Kidney (tissue), 14 donors: Measurements from ENCODE around the gene TNS3. TPM values are rescaled to one million over a fixed set of nuclear protein-coding genes. Genes with fewer than 3 reads are reported as not detected.
"Not testable (repeated sequence)": the region's sequence is repeated elsewhere in the genome, so short reads cannot be mapped to it uniquely, and the experiment has no call there.

Source experiments
- DNase-seq, 5 donors: peaks; one replicate each; pipeline ENCODE4 v3.0.0-alpha.2; 2013 to 2020
- FAIRE-seq: peaks from 2 replicates; lab custom pipeline; 2012; peaks lifted over from hg19 to GRCh38; lab: Jason Lieb, UNC
- H3K27ac ChIP-seq, 2 donors: one replicate each; pipeline ENCODE4 v1.7.0; 2013; ENCODE audit warnings: low read depth in 2 of 2, low read length in 2 of 2, inconsistent platforms in 1 of 2
- H3K27me3 ChIP-seq: one replicate; pipeline ENCODE4 v1.7.1; 2013; ENCODE audit warnings: low read length, inconsistent platforms; ENCODE audit not compliant: control insufficient read depth, insufficient read depth
- H3K36me3 ChIP-seq, 3 donors: one replicate each; pipeline versions ENCODE4 v1.7.0 to v1.7.1; 2013; ENCODE audit warnings: low read length in 3 of 3, control low read depth in 1 of 3, inconsistent platforms in 1 of 3; ENCODE audit not compliant: insufficient read depth in 3 of 3, control insufficient read depth in 2 of 3
- H3K4me1 ChIP-seq, 3 donors: one replicate each; pipeline versions ENCODE4 v1.7.0 to v1.7.1; 2013; ENCODE audit warnings: low read length in 3 of 3, inconsistent platforms in 1 of 3, low read depth in 1 of 3; ENCODE audit not compliant: control insufficient read depth in 2 of 3, insufficient read depth in 2 of 3
- H3K4me3 ChIP-seq, 3 donors: one replicate each; pipeline versions ENCODE4 v1.7.0 to v1.8.1; 2013; ENCODE audit warnings: low read length in 3 of 3, control low read depth in 1 of 3, inconsistent platforms in 1 of 3
- H3K9ac ChIP-seq, 3 donors: one replicate each; pipeline versions ENCODE4 v1.7.0 to v1.7.1; 2013; ENCODE audit warnings: low read length in 3 of 3, control low read depth in 1 of 3, inconsistent platforms in 1 of 3
- H3K9me3 ChIP-seq, 3 donors: one replicate each; pipeline versions ENCODE4 v1.7.0 to v1.7.1; 2013; ENCODE audit warnings: low read length in 3 of 3, control low read depth in 1 of 3, inconsistent platforms in 1 of 3; ENCODE audit not compliant: control insufficient read depth in 2 of 3, insufficient read depth in 1 of 3
- intact Hi-C: fragments of 100-400 bp; cut with DNase I; formaldehyde crosslinking; loops from one replicate; pipeline ENCODE4 v1.11.1; 2022
- polyA plus RNA-seq: library from polyadenylated mRNA; stranded (reverse); fragments of 350-450 nt; fragmentation: Illumina TruSeq; extraction: RNeasy Lipid Tissue Mini Kit (QIAGEN cat#74804); gene quantifications from one replicate; pipeline ENCODE4 v1.2.3, GENCODE V29; 2014; ENCODE audit warnings: low read depth, low replicate concordance; ENCODE audit not compliant: insufficient read depth
- total RNA-seq: library from RNA; stranded (reverse); fragmentation: NEBNext Ultra II Directional; extraction: Animal tissue kit (Norgen Biotek cat#: 25700); gene quantifications from one replicate; pipeline ENCODE4 v1.2.1, GENCODE V29; 2021
- TF ChIP-seq, protein P1 (sequence below): IDR thresholded peaks from 3 replicates; pipeline ENCODE4 v1.5.1; 2012; ENCODE audit warnings: mild to moderate bottlenecking, moderate library complexity, borderline replicate concordance; ENCODE audit not compliant: insufficient read depth; ENCODE audit errors: extremely low read depth
- donor health status: control.
- donor health status: control.
- donor health status: control.
- donor health status: control.
- donor health status: control.
- donor health status: DM: yes; HTN: yes; CAD: no.
- donor health status: Normal renal cell carcinoma (clear cell type).

The TNS3 gene
- total and polyA plus RNA-seq, 2 donors from 2014 or later: 38.4 to 198 TPM

DNA sequence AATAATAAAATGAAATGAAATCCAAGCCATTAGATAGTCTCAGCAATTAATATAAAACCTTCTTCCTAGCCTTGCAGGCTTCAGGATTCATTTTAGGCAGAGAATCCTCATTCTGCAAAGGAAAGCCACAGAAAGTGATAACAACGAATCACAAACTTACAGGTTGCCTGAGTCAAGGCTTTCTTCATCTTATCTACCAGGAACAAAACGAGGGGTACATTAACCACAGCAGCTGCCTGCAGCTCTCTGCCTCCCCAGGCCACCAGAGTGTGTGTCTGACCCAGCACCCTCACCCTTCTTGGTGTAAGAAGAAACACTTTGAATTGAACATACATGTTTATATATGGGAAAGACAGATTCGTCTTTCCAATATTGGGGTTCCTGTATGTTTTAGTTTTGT, 12.5 kb upstream of the TNS3 start:
- Histone ChIP-seq H3K27ac (no peak overlapping the region), H3K27me3 (no peaks in the 10 kb centered on the region), H3K36me3 (no peaks in the 10 kb centered on the region), H3K4me1 (peaks cover 3 to 13% (median 7%) of the 10 kb centered on the region in 3 donors), H3K4me3 (no peak overlapping the region), H3K9ac (no peak overlapping the region), H3K9me3 (peaks cover 0 to 12% (median 3%) of the 10 kb centered on the region in 3 donors)
- TF ChIP-seq, protein P1, sequence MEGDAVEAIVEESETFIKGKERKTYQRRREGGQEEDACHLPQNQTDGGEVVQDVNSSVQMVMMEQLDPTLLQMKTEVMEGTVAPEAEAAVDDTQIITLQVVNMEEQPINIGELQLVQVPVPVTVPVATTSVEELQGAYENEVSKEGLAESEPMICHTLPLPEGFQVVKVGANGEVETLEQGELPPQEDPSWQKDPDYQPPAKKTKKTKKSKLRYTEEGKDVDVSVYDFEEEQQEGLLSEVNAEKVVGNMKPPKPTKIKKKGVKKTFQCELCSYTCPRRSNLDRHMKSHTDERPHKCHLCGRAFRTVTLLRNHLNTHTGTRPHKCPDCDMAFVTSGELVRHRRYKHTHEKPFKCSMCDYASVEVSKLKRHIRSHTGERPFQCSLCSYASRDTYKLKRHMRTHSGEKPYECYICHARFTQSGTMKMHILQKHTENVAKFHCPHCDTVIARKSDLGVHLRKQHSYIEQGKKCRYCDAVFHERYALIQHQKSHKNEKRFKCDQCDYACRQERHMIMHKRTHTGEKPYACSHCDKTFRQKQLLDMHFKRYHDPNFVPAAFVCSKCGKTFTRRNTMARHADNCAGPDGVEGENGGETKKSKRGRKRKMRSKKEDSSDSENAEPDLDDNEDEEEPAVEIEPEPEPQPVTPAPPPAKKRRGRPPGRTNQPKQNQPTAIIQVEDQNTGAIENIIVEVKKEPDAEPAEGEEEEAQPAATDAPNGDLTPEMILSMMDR: no peak
- DNase-seq (no peak), FAIRE-seq (no peak)
- intact Hi-C loops: no loop called here

DNA sequence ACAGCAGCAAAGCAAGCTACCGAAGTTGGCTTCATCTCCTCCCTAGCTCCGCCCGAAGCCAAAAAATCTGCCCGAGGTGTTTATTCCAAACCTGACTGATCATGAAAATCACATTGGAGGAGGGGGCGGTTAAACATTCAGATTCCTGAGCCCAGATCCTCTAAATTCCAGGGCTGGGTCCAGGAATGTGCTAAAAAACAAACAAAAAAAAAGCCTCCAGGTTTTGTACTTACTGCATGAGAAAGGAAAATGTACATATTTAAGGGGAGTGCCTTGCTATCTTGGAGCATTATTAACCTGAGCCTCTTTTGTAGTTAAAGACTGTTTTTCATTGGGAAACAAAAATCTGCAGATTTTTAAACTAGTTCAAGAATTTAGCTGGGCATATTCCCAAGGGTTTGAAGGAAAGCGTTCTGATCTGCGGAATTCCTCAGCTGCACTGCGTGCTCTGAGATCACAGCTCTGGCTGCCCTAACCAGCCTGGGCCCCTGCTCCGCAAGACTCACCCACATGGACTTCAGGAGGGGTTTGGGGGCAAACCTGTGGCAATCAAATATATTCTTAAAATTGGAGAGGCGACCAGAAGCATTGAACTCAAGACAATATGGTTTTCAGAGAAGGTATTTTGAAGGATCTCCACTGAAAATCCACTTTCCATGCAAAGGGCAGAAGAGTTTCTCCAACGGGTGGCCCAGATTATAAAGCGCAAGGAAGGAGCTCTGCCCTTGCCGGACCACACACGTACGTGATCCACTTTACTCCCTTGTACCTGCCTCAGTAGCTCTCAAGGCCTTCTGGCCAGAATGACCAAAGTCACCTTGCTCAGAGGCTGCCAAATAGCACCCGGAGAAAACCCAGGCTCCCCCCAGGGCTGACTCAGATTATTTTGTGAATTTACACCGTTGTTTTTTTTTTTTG, 10.0 kb upstream of the TNS3 start:
- H3K27me3 ChIP-seq: no peaks in the 10 kb centered on the region
- TF ChIP-seq, protein P1: no peak
- H3K9ac ChIP-seq: no peak overlapping the region
- FAIRE-seq: no peak
- H3K9me3 ChIP-seq: peaks cover 0 to 6% (median 1%) of the 10 kb centered on the region in 3 donors
- H3K36me3 ChIP-seq: no peaks in the 10 kb centered on the region
- H3K4me1 ChIP-seq: peaks cover 3 to 13% (median 7%) of the 10 kb centered on the region in 3 donors
- peak overlapping the region; percentile 37 to 41 for H3K27ac ChIP-seq
- DNase-seq: peak in 3 of 5 donors; percentile 28 to 65 (median 49)
- intact Hi-C loops: no loop called here
- no peak overlapping the region for H3K4me3 ChIP-seq

DNA sequence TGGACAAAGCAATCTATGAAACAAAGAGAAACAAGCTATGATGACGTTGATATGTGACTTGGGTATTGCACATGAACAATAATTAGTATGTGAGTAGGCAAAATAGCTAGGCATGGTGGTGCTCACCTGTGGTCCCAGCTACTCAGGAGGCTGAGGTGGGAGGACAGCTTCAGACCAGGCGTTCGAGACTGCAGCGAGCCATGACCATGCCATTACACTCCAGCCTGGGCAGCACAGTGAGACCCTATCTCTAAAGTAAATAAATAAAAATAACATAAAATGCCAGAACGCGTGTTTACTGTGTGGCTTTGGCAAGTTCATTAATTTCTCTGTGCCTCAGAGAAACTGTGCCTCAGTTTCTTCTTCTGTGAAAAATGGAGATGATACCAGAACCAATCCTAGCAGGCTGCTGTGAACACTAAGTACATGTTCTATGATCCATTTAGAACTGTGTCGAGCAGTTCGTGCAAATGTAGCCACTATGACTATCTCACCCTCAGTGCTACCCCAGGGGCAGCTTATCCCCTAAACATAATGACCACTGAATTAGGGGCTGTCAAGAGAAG, 9.3 kb upstream of the TNS3 start:
- intact Hi-C loops: no loop called here
- FAIRE-seq: no peak

DNA sequence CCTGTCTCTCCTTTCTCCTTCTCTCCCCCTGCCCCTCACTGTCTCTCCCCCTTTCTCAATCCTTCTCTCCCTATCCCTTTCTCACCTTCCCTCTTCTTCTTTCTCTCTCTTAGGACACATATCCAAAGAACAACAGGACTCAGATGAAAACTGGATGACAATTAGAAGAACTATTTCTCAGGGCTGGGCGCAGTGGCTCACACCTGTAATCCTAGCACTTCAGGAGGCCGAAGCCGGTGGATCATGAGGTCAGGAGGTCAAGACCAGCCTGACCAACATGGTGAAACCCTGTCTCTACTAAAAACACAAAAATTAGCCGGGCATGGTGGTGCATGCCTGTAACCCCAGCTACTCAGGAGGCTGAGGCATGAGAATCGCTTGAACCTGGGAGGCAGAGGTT, 8.3 kb upstream of the TNS3 start:
- H3K9ac ChIP-seq, intact Hi-C loops, H3K27me3 ChIP-seq, H3K36me3 ChIP-seq, H3K27ac ChIP-seq, FAIRE-seq, H3K4me3 ChIP-seq, H3K9me3 ChIP-seq: not testable (repeated sequence)
- peak in 1 of 5 donors; percentile 24 for DNase-seq
- H3K4me1 ChIP-seq: peaks cover 3 to 13% (median 7%) of the 10 kb centered on the region in 3 donors

More for the DNA sequence above, 9.3 kb upstream of the TNS3 start:
- no peak overlapping the region for H3K27ac ChIP-seq
- H3K4me3 ChIP-seq: no peak overlapping the region
- DNase-seq: peak in 1 of 5 donors; percentile 18
- H3K27me3 ChIP-seq: no peaks in the 10 kb centered on the region
- H3K36me3 ChIP-seq: no peaks in the 10 kb centered on the region
- H3K9ac ChIP-seq: no peak overlapping the region
- no peaks in the 10 kb centered on the region for H3K9me3 ChIP-seq
- TF ChIP-seq, protein P1: no peak
- peaks cover 3 to 13% (median 7%) of the 10 kb centered on the region in 3 donors for H3K4me1 ChIP-seq
